Measurements from ENCODE around the gene C2orf68. TPM values are rescaled to one million over a fixed set of nuclear protein-coding genes. Genes with fewer than 3 reads are reported as not detected.

The C2orf68 gene
- total RNA-seq, 4 donors from 2014 or later, result 19.0 to 44.8 (median 28.2) TPM

- TF ChIP-seq POLR2A (IDR thresholded peaks at IDR 0.05) (no peak), CTCF (IDR thresholded peaks at IDR 0.05) (no peak)
- no peaks in the 10 kb centered on the region for H3K4me1 ChIP-seq
- H3K27me3 ChIP-seq, result no peaks in the 10 kb centered on the region
- no peaks in the 10 kb centered on the region for H3K36me3 ChIP-seq
- H3K4me3 ChIP-seq, result no peak overlapping the region
- intact Hi-C loops (cut with DNase I; ENCODE audit: low total_unique reads), result no loop called here
- H3K9me3 ChIP-seq, result no peaks in the 10 kb centered on the region
- H3K27ac ChIP-seq, result peak overlapping the region; percentile 47 to 70
- DNase-seq, result no peak
These were observed 33.4 kb downstream of the C2orf68 start for GRCh38 chr2:85578243-85579180.

- no peaks in the 10 kb centered on the region for H3K27me3 ChIP-seq
- no peaks in the 10 kb centered on the region for H3K36me3 ChIP-seq
- intact Hi-C loops (cut with DNase I; ENCODE audit: low total_unique reads), result no loop called here
- H3K9me3 ChIP-seq, result no peaks in the 10 kb centered on the region
- TF ChIP-seq CTCF (IDR thresholded peaks at IDR 0.05) (no peak), POLR2A (IDR thresholded peaks at IDR 0.05) (no peak)
- no peaks in the 10 kb centered on the region for H3K4me1 ChIP-seq
- no peak within 1 kb of the TSS for H3K4me3 ChIP-seq
- DNase-seq, result no peak
- peak within 1 kb of the TSS; percentile 47 to 70 for H3K27ac ChIP-seq
These were observed 34.3 kb downstream of the C2orf68 start, which contains the start of gene VAMP8 for GRCh38 chr2:85577386-85578242. VAMP8 (plus strand) TSS chr2:85577586; CDS start chr2:85577647, 61 bp downstream.

GRCh38 chr2:85577063-85577385 is 34.8 kb downstream of the C2orf68 start:
- Histone ChIP-seq H3K9me3 (no peaks in the 10 kb centered on the region), H3K27ac (peak overlapping the region; percentile 47 to 70), H3K27me3 (no peaks in the 10 kb centered on the region), H3K36me3 (no peaks in the 10 kb centered on the region), H3K4me1 (no peaks in the 10 kb centered on the region), H3K4me3 (no peak overlapping the region)
- TF ChIP-seq CTCF (IDR thresholded peaks at IDR 0.05), result no peak
- no peak for TF ChIP-seq POLR2A (IDR thresholded peaks at IDR 0.05)
- intact Hi-C loops (cut with DNase I; ENCODE audit: low total_unique reads), result no loop called here
- DNase-seq, result no peak

- Histone ChIP-seq H3K36me3 (no peaks in the 10 kb centered on the region), H3K27me3 (no peaks in the 10 kb centered on the region), H3K4me3 (no peak overlapping the region), H3K9me3 (no peaks in the 10 kb centered on the region), H3K27ac (no peak overlapping the region), H3K4me1 (no peaks in the 10 kb centered on the region)
- TF ChIP-seq CTCF (IDR thresholded peaks at IDR 0.05), result no peak
- no peak for TF ChIP-seq POLR2A (IDR thresholded peaks at IDR 0.05)
- no peak for DNase-seq
- intact Hi-C loops (cut with DNase I; ENCODE audit: low total_unique reads), result no loop called here
These were observed 36.1 kb downstream of the C2orf68 start for GRCh38 chr2:85575739-85576138.

GRCh38 chr2:85566265-85566664 is 45.6 kb downstream of the C2orf68 start:
- H3K4me3 ChIP-seq, result no peak overlapping the region
- no peaks in the 10 kb centered on the region for H3K4me1 ChIP-seq
- H3K36me3 ChIP-seq, result no peaks in the 10 kb centered on the region
- no peak for DNase-seq
- H3K27me3 ChIP-seq, result no peaks in the 10 kb centered on the region
- intact Hi-C loops (cut with DNase I; ENCODE audit: low total_unique reads), result no loop called here
- no peaks in the 10 kb centered on the region for H3K9me3 ChIP-seq
- TF ChIP-seq POLR2A (IDR thresholded peaks at IDR 0.05) (no peak), CTCF (IDR thresholded peaks at IDR 0.05) (no peak)
- no peak overlapping the region for H3K27ac ChIP-seq

Measured in uterus (tissue), 4 donors.